Measurements from ENCODE around the gene CCDC40.

- no peak for TF ChIP-seq EZH2 (IDR thresholded peaks at IDR 0.05; ENCODE audit: borderline replicate concordance, insufficient read depth, low read depth, low read length, poor library complexity, severe bottlenecking)
- TF ChIP-seq, protein P1, sequence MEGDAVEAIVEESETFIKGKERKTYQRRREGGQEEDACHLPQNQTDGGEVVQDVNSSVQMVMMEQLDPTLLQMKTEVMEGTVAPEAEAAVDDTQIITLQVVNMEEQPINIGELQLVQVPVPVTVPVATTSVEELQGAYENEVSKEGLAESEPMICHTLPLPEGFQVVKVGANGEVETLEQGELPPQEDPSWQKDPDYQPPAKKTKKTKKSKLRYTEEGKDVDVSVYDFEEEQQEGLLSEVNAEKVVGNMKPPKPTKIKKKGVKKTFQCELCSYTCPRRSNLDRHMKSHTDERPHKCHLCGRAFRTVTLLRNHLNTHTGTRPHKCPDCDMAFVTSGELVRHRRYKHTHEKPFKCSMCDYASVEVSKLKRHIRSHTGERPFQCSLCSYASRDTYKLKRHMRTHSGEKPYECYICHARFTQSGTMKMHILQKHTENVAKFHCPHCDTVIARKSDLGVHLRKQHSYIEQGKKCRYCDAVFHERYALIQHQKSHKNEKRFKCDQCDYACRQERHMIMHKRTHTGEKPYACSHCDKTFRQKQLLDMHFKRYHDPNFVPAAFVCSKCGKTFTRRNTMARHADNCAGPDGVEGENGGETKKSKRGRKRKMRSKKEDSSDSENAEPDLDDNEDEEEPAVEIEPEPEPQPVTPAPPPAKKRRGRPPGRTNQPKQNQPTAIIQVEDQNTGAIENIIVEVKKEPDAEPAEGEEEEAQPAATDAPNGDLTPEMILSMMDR (IDR thresholded peaks at IDR 0.05) = no peak
These were observed 8.4 kb upstream of the CCDC40 start for GRCh38 chr17:80028030-80028429.

Data from B cell (primary cell).